Gastroesophageal sphincter (tissue), 3 donors: ENCODE measurements around the gene ADAM10.

ENCODE experiments used
- POLR2A ChIP-seq, 2 donors: fragments of 450-650 bp; IDR thresholded peaks; one replicate each; pipeline ENCODE4 v1.6.1; 2017; ENCODE audit warnings: antibody characterized with exemption in 2 of 2, mild to moderate bottlenecking in 2 of 2, moderate library complexity in 1 of 2
- TF ChIP-seq, protein P1 (sequence below), 4 experiments: fragments of 200-600 bp in 2 of 4; fragments of 450-650 bp in 2 of 4; sonication (generic) in 1 of 4; IDR thresholded peaks; one replicate each; pipeline ENCODE4 v1.5.1; 2017 to 2019; ENCODE audit warnings: antibody characterized with exemption in 4 of 4, mild to moderate bottlenecking in 2 of 4, moderate library complexity in 2 of 4

DNA sequence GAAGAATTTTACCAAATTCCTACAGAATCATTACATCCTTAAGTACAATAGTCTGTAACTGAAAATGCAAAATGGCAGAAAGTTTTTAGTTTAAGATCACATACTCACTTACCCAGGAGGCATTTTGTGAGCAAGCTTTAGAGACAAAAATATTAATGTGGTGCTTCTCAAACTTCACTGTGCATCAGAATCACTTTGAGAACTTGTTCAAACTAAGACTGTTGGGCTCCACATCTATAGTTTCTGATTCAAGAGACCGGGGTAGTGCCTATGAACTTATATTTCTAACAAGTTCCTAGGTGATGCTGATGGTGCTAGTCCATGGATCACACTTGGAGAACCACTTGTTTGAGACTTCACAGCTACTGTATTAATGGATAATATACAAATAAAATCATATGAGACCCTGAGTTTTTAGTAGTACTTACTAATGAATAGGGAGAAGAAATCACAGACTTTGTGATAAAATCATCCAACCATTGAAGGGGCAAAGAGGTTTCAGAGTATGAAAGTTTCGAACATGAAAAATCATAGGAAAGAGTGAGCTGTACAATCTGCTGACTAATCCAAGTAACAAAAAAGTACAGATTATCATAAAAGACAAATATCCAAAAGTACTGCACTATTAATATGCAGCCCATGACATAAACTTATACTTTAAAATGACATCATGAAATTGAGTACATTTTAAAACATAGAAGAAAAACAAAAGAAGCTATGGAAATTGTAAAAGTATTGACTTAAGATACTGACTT, 110.3 kb downstream of the ADAM10 start:
- TF ChIP-seq, protein P1, sequence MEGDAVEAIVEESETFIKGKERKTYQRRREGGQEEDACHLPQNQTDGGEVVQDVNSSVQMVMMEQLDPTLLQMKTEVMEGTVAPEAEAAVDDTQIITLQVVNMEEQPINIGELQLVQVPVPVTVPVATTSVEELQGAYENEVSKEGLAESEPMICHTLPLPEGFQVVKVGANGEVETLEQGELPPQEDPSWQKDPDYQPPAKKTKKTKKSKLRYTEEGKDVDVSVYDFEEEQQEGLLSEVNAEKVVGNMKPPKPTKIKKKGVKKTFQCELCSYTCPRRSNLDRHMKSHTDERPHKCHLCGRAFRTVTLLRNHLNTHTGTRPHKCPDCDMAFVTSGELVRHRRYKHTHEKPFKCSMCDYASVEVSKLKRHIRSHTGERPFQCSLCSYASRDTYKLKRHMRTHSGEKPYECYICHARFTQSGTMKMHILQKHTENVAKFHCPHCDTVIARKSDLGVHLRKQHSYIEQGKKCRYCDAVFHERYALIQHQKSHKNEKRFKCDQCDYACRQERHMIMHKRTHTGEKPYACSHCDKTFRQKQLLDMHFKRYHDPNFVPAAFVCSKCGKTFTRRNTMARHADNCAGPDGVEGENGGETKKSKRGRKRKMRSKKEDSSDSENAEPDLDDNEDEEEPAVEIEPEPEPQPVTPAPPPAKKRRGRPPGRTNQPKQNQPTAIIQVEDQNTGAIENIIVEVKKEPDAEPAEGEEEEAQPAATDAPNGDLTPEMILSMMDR (IDR thresholded peaks at IDR 0.05), result no peak
- TF ChIP-seq POLR2A (IDR thresholded peaks at IDR 0.05), result no peak
